ENCODE data around the gene ATXN7. TPM values are rescaled to one million over a fixed set of nuclear protein-coding genes. Genes with fewer than 3 reads are reported as not detected.

Gene ATXN7
- polyA plus RNA-seq, 3 donors = 2.7 to 29.5 (median 3.2) TPM

- Histone ChIP-seq H3K27ac (ENCODE audit: low read depth in 1 of 2, low read length in 2 of 2) (peak overlapping the region in 1 of 2 donors; percentile 85), H3K27me3 (ENCODE audit: control insufficient read depth in 2 of 2, insufficient read depth in 2 of 2, low read length in 2 of 2) (no peaks in the 10 kb centered on the region), H3K79me2 (ENCODE audit: insufficient read depth, low read length) (peaks cover 80% of the 10 kb centered on the region), H3K9me3 (replicated peaks in 1 of 2; ENCODE audit: control insufficient read depth in 1 of 2, insufficient read depth in 1 of 2, low read length in 2 of 2) (no peaks in the 10 kb centered on the region), H3K4me2 (replicated peaks; ENCODE audit: extremely low read depth, low read length, poor library complexity, severe bottlenecking) (no peak overlapping the region), H3K36me3 (replicated peaks in 1 of 2; ENCODE audit: control insufficient read depth in 1 of 2, insufficient read depth in 2 of 2, low read length in 2 of 2) (peaks cover 22 to 45% of the 10 kb centered on the region in 2 donors), H4K20me1 (ENCODE audit: insufficient read depth, low read length) (peaks cover 5% of the 10 kb centered on the region), H3K9ac (ENCODE audit: insufficient read depth, low read length, poor library complexity, severe bottlenecking) (no peak overlapping the region), H3K4me1 (ENCODE audit: control insufficient read depth in 1 of 2, insufficient read depth in 2 of 2, low read length in 2 of 2) (peaks cover 56 to 66% of the 10 kb centered on the region in 2 donors), H2AFZ (ENCODE audit: insufficient read depth, low read depth, low read length, poor library complexity, severe bottlenecking) (no peak overlapping the region), H3K4me3 (replicated peaks in 1 of 3; ENCODE audit: low read depth in 2 of 3, low read length in 3 of 3) (no peak overlapping the region)
- Mint-ChIP-seq H3K9me3 (no peaks in the 10 kb centered on the region), H3K36me3 (peaks cover 43 to 44% of the 10 kb centered on the region in 2 donors), H3K4me1 (peaks cover 69% of the 10 kb centered on the region), H3K27ac (peak overlapping the region in 5 of 7 donors; percentile 94 to 96 (median 95)), H3K27me3 (ENCODE audit: low read depth in 3 of 3) (peaks cover 0 to 3% (median 0%) of the 10 kb centered on the region in 3 donors), H3K4me3 (no peak overlapping the region)
- no peak for TF ChIP-seq CTCF (IDR thresholded peaks at IDR 0.05)
- no peak for DNase-seq
- 66% methylated on average over 4 of the region's 4 CpGs for WGBS (ENCODE audit: insufficient coverage)
- intact Hi-C loops (cut with micrococcal nuclease) = loop anchor here (2.0 to 5.0 kb wide), 2 partner anchors 66 to 67 kb away; partner anchors contain the start of gene SCAANT1 (in 1 of the 2)
Observed at GRCh38 chr3:63977893-63978292, 114.2 kb downstream of the ATXN7 start.

- intact Hi-C loops (cut with micrococcal nuclease) = loop anchor here in 1 of 2 donors (5.0 kb wide), 1 partner anchor 67 kb away; the partner anchor contains the start of gene SCAANT1
- Histone ChIP-seq H2AFZ (ENCODE audit: insufficient read depth, low read depth, low read length, poor library complexity, severe bottlenecking) (peak overlapping the region; percentile 11), H3K36me3 (replicated peaks in 1 of 2; ENCODE audit: control insufficient read depth in 1 of 2, insufficient read depth in 2 of 2, low read length in 2 of 2) (peaks cover 28 to 48% of the 10 kb centered on the region in 2 donors), H3K27ac (ENCODE audit: low read depth in 1 of 2, low read length in 2 of 2) (peak overlapping the region in 1 of 2 donors; percentile 85), H3K4me3 (replicated peaks in 1 of 3; ENCODE audit: low read depth in 2 of 3, low read length in 3 of 3) (peak overlapping the region in 1 of 3 experiments; percentile 28), H3K4me1 (ENCODE audit: control insufficient read depth in 1 of 2, insufficient read depth in 2 of 2, low read length in 2 of 2) (peaks cover 54 to 64% of the 10 kb centered on the region in 2 donors), H3K9ac (ENCODE audit: insufficient read depth, low read length, poor library complexity, severe bottlenecking) (no peak overlapping the region), H3K79me2 (ENCODE audit: insufficient read depth, low read length) (peaks cover 72% of the 10 kb centered on the region), H3K27me3 (ENCODE audit: control insufficient read depth in 2 of 2, insufficient read depth in 2 of 2, low read length in 2 of 2) (no peaks in the 10 kb centered on the region), H3K9me3 (replicated peaks in 1 of 2; ENCODE audit: control insufficient read depth in 1 of 2, insufficient read depth in 1 of 2, low read length in 2 of 2) (no peaks in the 10 kb centered on the region), H4K20me1 (ENCODE audit: insufficient read depth, low read length) (peaks cover 5% of the 10 kb centered on the region), H3K4me2 (replicated peaks; ENCODE audit: extremely low read depth, low read length, poor library complexity, severe bottlenecking) (peak overlapping the region; percentile 28)
- Mint-ChIP-seq H3K27ac (peak overlapping the region in 6 of 7 donors; percentile 60 to 81 (median 75)), H3K4me3 (peak overlapping the region in 1 of 2 donors; percentile 56), H3K27me3 (ENCODE audit: low read depth in 3 of 3) (peaks cover 0 to 3% (median 0%) of the 10 kb centered on the region in 3 donors), H3K9me3 (no peaks in the 10 kb centered on the region), H3K4me1 (peaks cover 62% of the 10 kb centered on the region), H3K36me3 (peaks cover 44 to 47% of the 10 kb centered on the region in 2 donors)
- DNase-seq = peak in 2 of 3 donors; percentile 31 to 49
- peak; percentile 11 for TF ChIP-seq CTCF (IDR thresholded peaks at IDR 0.05)
- 13% methylated on average over 6 of the region's 12 CpGs for WGBS (ENCODE audit: insufficient coverage)
Observed at GRCh38 chr3:63979093-63979885, 115.6 kb downstream of the ATXN7 start.
